ENCODE measurements around the gene IDUA.

IDUA gene

DNA sequence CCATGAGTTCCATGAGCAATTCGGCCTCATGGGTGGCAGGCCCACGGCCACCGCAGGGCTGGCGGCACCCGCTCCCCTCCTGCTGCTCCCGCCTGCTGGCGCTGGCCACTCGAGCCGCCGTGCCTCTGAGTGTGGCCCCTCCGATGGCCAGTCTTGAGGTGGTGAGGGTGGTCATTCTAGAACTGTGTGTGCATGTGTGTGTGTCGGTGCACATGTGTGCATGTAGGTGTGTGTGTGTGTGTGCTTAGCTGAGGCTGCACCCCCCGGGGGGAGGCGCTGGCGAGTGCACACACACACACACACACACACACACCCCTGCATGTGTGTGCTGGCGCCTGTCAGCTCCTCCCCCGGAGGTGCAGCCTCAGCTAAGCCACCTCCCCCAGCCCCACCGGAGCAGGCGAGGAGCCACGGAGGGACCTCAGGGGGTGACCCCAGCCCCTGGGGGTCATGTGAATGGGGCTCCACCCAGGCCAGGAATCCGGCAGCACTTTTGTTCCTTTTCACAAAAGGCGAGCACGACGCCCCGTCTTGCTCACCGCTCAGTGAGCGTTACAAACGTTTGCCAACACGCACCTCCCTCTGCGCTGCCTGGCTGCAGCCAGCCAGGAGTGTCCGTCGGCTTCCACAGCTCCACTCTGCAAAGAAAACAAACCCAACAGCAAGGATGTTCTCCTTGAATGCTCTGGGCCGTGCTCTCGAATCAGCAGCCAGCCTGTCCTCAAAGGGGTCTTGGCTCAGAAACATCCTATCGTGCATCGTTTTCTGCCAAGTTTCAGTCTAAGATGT lies 54.5 kb downstream of the IDUA start:
- DNase-seq (ENCODE audit: low read depth, low spot score), result peak; percentile 90
- no peak overlapping the region for H3K4me3 ChIP-seq (ENCODE audit: low read depth, low read length)
- TF ChIP-seq, protein P1, sequence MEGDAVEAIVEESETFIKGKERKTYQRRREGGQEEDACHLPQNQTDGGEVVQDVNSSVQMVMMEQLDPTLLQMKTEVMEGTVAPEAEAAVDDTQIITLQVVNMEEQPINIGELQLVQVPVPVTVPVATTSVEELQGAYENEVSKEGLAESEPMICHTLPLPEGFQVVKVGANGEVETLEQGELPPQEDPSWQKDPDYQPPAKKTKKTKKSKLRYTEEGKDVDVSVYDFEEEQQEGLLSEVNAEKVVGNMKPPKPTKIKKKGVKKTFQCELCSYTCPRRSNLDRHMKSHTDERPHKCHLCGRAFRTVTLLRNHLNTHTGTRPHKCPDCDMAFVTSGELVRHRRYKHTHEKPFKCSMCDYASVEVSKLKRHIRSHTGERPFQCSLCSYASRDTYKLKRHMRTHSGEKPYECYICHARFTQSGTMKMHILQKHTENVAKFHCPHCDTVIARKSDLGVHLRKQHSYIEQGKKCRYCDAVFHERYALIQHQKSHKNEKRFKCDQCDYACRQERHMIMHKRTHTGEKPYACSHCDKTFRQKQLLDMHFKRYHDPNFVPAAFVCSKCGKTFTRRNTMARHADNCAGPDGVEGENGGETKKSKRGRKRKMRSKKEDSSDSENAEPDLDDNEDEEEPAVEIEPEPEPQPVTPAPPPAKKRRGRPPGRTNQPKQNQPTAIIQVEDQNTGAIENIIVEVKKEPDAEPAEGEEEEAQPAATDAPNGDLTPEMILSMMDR (IDR thresholded peaks at IDR 0.05; ENCODE audit: low read depth, low read length), result no peak
- in situ Hi-C loops (cut with HindIII; ENCODE audit: low sequenced_read_pairs), result no loop called here

DNA sequence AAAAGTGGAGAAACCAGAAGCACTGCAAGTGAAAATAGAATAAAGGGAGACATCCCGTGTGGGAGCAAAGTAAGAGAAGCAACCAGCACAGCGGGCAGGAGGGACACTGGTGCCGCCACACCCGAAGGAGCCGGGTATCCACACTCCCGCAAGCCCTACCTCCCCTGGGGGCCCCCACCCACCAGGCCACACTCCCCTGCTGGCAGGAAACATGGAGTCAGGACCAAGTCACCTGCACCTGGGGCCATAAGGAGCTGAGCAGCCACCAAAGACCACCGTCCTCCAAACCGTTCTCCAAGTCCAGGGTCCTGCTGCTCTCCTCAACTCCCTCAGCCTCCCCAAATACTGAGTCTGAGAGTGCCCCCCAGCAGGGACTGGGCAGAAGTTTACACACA lies 55.1 kb downstream of the IDUA start:
- TF ChIP-seq, protein P1 (IDR thresholded peaks at IDR 0.05; ENCODE audit: low read depth, low read length), result no peak
- H3K4me3 ChIP-seq (ENCODE audit: low read depth, low read length), result no peak overlapping the region
- in situ Hi-C loops (cut with HindIII; ENCODE audit: low sequenced_read_pairs), result no loop called here
- no peak for DNase-seq (ENCODE audit: low read depth, low spot score)

DNA sequence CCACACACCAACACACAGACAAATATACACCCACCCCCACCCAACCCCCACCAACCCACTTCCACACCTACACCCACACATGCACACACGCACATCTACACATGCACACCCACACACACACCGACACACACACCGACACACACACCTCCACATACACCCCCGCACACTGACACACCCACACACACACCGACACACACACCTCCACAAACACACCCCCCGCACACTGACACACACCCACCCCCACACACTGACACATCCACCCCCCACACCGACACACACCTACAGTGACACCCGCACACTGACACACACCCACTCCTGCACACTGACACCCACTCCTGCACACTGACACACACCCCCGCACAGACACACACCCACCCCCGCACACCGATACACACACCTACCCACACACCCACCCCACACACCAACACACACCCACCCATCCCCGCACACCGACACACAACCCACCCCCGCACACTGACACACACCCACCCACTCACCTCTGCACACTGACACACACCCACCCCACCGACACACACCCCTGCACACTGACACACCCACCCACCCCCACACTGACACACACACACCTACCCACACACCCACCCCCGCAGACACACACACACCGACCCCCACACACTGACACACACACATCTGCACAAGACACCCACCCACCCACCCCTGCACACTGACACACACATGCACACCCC lies 55.7 kb downstream of the IDUA start:
- TF ChIP-seq, protein P1 (IDR thresholded peaks at IDR 0.05; ENCODE audit: low read depth, low read length), result no peak
- no peak overlapping the region for H3K4me3 ChIP-seq (ENCODE audit: low read depth, low read length)
- in situ Hi-C loops (cut with HindIII; ENCODE audit: low sequenced_read_pairs), result no loop called here
- no peak for DNase-seq (ENCODE audit: low read depth, low spot score)

DNA sequence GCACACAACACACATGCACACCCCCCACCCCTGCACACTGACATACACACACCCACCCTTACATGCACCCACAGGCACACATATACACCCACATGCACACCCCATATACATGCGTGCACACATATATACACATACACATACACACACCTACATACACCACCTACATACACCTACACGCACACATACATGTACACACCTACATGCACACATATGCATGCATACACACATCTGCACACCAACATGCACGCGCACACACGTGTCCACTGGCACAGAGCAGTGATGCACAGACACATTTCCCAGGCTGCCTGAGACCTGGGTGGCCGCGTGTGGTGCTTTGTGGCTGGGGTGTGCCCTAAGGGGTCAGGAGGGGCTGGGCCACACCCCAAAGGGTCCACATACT lies 56.3 kb downstream of the IDUA start:
- in situ Hi-C loops (cut with HindIII; ENCODE audit: low sequenced_read_pairs), result no loop called here
- no peak for DNase-seq (ENCODE audit: low read depth, low spot score)
- H3K4me3 ChIP-seq (ENCODE audit: low read depth, low read length), result no peak overlapping the region
- TF ChIP-seq, protein P1 (IDR thresholded peaks at IDR 0.05; ENCODE audit: low read depth, low read length), result no peak

DNA sequence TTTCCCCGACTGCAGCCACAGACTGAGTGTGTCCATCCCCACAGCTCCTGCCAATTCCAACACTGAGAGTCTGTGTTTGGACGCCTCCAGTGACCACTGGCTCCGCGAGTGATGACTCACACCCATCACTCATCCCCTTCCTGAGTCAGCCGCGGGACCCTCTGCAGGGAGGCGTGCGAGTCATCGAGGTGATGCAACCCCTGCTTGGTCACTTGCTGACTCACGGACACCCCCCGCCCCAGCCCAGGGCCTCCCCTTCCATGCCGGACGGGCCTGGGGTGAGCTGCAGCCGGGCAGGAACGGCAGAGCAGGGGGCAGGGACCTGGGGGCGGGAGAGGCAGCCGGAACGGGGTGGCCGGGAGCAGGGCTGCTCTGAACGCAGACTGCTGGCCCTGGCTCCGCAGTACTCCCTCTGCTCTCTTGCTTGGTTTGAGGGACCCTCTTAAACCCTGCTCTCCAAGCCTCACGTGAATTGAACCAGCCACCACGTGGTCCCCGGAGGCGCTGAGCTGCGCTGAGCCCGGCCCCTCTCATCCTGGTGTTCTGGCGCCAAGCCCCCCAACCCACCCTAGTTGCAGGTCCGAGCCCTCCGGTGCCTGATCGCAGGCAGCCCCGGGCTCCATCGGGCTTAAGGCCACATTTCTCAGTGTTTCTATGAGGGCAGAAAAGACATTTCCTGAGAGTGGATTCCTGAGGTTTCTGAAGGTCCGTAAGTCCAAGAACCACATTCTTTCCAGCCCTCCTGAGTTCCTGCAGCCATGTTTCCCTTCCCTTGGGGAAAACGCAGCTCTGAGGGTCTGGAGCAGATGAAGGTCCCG lies 57.0 kb downstream of the IDUA start:
- peak; percentile 99 for DNase-seq (ENCODE audit: low read depth, low spot score)
- in situ Hi-C loops (cut with HindIII; ENCODE audit: low sequenced_read_pairs), result no loop called here
- H3K4me3 ChIP-seq (ENCODE audit: low read depth, low read length), result no peak overlapping the region
- TF ChIP-seq, protein P1 (IDR thresholded peaks at IDR 0.05; ENCODE audit: low read depth, low read length), result no peak

DNA sequence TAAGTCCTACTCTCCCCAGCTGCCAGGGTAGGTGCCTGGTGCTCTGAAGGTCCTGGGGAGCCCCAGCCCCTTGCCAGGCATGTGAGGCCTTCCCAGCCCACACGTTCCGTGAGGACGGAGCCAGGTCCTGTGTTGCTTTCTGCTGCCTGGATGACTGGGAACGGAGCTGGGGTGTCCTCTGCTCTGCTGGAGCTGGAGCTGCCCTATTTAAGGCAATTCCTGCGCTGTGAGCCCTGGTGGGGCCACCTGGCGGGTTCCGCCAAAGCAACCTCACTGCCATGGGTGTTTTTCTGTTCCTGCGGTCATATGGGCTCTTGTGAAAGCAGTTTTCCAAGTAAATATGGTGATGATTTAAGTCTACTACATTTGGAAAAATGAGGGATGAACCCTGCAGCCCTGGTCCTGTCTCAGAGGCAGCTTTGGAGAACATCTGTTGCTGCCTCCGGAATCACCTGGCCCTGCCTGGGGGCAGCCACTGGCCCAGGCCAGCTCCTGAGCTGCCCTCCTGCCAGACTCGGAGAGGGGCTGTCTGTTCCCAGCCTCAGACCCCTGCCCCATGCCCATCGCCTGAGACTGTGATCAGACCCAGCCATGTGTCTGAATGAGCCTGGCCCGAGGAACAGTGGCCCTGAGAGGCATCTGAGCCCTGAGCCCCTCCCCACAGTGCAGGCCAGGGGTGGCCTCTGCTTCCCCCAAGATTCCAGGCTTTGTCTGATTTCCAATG lies 57.8 kb downstream of the IDUA start:
- H3K4me3 ChIP-seq (ENCODE audit: low read depth, low read length), result no peak overlapping the region
- DNase-seq (ENCODE audit: low read depth, low spot score), result no peak
- in situ Hi-C loops (cut with HindIII; ENCODE audit: low sequenced_read_pairs), result no loop called here
- TF ChIP-seq, protein P1 (IDR thresholded peaks at IDR 0.05; ENCODE audit: low read depth, low read length), result no peak
